Stimulated activated naive CD4-positive, alpha-beta T cell treated with Interleukin-2 at 50 U/mL for 16 hours (primary cell): ENCODE measurements around the gene ID2.

ENCODE experiments used
- DNase-seq: peaks from one replicate; lab custom pipeline; 2025; lab: John Stamatoyannopoulos, UW

ID2 gene

DNA sequence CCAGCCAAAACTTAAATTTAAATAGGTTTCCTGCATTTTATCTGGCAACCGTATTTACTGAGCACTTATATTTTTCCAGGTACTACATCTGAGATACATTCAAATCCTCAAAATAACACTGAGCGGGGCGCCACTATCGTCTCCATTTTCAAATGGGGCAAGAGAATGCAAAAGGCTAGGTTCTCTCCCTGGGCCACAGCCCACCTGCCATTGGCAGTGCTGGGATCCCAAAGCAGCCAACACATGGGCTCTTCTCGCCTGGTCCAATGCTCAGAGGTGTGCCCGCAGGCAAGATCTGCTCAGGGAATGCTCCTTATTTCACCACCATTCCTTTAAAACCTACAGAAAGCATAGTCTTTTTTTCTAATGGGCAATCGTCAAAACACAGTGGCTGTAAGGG is 11.3 kb upstream of the ID2 start:
- no peak for DNase-seq

DNA sequence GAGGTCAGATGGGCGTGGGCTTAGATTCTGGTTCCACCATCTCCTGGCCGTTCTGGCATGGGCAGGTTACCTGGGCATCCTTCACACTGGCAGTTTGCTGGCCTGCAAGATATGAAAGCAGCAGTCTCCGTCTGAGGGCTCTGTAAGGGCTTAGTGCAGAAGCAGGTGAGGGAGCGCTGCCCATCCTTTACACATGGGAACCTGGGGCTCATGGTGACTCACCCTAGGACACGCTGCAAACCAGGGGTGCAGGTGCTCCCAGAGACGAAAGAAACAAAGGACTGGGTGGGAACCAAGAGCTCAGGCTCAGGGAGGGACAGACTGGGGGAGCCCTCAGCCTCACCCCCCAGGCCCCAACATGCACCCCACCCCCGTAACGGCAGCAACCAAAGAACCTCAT is 10.7 kb upstream of the ID2 start:
- DNase-seq: no peak

DNA sequence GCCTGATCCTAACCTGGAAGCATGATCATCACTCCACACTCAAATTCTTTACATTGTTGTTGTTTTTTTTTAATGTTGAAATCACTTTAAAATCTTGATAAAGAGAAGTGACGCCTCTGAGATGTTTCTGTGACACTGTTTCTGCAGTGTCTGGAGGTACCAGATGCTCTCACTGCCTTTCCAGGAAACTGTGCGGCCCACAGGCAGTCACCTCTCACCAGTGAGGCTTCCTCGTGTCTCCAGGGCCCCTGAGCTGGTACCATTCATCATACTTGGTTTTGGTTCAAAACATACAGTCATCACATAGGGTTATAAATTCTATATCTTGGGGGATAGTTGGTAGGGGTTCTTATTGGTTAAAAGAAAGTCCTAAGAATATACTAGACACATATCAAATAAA is 10.1 kb upstream of the ID2 start:
- no peak for DNase-seq

DNA sequence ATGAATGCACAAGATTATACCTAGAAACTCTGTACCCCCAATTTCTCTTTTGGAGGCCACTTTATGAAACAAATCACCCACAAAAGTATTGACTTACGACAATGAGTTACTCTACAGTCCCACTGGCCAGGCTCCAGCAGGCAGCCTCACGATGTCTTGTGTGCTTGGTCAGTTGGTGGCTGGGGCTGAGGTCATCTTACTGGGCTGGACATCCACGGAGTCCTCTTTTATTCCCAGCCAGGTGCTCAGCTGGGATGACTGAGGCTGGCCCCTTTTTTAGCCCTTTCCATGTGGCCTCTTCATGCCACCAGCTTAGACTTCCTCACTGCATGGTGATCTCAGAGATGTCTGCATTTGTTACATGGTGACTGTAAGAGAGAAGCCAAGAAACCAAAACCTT is 8.9 kb upstream of the ID2 start:
- DNase-seq: no peak

DNA sequence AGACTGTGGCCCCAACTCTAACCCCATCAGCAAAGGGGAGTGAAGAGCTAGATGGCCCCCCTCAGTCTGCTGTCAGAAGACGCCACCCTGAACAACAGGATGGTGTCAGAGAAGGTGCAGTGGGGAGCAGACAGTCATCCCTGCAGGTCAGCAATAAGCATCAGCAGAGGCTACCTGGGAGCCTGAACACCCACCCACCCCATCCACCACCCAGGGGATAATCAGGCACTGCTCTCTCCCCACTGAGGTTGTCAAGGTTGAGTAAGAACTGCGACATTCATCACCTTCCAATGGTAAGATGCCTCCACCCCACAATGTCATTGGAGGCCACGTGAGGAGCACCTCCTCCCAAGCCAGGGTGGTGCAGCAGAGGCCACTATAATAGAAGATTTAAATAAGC is 8.5 kb upstream of the ID2 start:
- no peak for DNase-seq

DNA sequence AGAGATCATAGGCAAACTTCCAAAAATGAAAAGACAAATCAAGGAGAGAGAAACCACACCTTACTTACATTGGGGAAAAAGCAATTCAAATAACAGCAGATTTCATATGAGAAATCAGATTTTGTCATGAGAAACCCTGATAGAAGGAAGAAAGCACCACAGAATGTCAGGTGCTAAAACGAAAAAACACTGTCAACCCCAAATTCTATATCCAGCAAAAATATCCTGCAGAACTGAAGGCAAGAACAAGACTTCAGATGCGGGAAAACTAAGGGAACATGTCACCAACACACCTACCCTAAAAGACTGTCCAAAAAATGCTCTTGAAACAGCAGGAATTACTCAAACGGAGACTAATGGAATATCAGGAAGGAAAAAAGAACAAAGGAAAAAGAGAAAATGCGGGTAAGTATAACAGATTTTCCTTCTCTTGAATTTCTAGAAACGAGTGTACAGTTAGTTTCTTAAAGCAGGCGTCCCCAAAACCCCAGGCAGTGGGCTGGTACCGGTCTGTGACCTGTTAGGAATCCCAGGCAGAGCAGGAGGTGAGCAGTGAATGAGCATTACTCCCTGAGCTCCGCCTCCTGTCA is 7.3 kb upstream of the ID2 start:
- no peak for DNase-seq

DNA sequence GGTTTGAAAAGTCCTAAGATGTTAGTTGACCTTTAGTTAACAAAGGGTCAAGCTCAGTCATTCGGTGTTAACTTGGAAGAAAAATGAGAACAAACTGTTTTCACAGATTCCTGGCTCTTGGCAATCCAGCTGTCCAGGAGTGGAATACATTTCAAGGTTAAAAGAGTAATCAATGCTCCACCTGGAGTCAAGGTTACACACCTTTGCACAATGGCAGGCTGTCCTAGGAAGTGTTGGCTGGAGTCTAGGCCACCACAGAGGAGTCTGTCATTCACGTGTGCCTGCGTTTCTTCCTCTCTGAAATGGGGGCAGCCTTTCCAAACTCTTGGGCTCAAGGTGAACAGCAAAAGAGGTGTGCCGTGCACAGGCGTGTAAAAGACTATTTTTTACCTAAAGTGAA is 6.3 kb upstream of the ID2 start:
- DNase-seq: no peak

DNA sequence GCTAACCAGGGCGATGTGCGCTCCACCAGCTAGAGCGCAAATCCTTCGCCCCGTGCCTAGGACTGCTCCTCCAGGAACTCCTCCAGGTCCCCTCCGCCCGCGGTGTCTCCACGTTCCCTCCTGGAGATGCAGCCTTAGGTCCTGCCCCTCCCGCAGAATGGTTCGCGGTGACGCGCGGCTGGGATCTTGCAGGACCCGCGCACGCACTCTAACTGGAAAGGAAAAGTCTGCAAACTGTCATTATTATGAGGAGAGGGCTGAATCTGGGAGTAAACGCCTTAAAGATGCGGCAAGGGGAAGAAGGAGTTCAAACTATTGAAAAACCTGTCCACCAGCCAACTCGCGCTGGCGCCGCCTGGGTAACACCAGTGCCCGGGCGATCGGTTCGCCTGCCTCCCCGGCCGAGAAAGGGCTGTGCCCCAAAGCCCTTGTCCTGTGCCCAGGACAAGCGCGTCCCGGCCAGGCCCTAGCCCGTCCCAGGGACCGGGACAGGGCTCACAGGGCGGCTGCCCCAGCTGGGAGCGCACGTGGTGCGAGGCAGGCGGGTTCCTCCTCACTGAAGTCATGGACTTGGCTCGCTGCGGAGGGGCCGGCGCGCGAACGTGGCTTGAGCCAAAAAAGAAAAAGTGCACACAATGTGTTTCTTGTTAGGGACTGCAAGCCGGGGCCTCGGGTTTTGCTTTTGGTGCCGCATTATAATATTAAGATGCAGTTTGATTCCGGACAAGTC is 5.5 kb upstream of the ID2 start:
- DNase-seq: no peak

DNA sequence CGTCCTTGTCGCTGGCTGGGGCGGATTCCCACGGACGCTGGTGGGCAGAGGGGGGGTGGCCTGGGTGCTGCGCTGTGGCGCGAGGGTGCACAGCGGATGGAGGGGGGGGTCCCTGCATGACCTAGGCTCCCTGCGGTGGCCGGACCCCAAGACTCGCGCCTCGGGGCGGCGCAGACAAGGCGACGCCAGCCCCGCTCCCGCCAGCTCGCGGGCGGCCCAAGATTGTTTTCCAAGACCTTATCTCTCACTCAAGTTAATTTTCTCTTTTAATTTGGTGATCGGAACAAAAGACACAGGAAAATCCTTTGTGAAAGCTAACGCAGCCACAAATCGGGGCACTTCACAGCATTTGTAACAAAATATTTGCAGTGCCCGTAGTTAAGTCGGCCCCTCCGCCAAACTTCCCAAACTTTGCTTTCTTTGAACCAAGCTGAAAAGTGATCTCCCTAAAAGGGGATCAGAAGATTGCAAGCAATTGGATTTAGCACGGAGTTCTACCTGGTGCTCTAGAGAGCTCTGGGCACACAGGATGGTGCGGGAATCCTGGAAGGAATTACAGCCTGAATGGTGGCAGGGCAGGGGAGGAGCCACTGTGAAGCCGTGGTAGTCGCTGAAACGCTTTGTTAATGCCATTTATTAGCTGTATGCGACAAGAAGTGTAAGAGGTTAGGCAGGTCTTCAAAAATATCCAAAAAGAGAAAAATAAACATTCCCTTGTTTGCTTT is 4.8 kb upstream of the ID2 start:
- DNase-seq: no peak

DNA sequence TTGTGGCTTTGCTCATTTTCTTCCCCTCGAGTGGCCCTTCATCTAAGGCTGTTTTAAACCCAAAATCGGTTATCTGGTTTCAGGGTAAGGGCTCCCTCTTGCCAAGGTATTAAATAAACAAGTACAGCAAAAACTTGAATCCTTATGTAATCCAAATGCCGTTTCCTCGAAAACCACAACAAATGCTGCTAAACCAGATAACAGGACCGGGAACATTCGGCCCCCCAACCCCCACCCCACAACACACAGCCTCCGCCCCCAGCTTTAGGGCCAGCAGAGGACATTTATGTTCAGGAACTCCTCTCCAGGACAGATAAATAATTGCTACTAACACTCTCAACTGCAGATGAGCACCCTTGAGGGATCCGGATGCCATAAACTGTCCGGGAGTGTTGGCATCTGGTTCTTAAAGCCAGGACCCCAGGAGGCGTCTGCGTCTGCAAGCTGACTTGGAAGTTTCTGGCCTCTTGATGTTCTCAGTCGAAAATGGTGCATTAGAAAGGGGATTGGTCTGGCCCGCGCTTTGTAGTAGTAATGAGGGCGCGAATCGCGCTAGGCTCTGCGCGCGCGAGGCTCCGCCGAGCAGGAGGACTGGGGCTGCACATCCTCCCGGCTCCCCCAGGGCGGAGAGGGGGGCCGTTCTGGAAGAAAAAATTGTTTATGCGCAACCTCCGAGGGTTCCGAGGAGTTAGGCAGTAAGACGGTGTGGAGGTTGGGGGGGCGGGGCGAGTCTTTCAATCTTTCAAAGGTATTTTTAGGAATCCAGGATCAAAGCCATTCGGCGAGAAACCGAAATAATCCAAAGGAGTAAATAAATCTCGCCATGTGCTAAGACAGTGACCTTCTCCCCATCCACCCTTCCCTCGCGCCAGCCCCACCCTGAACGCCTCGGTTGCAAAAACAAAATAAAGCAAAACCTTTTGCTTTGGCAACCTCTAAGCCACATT is 3.9 kb upstream of the ID2 start:
- DNase-seq: peak; percentile 15

DNA sequence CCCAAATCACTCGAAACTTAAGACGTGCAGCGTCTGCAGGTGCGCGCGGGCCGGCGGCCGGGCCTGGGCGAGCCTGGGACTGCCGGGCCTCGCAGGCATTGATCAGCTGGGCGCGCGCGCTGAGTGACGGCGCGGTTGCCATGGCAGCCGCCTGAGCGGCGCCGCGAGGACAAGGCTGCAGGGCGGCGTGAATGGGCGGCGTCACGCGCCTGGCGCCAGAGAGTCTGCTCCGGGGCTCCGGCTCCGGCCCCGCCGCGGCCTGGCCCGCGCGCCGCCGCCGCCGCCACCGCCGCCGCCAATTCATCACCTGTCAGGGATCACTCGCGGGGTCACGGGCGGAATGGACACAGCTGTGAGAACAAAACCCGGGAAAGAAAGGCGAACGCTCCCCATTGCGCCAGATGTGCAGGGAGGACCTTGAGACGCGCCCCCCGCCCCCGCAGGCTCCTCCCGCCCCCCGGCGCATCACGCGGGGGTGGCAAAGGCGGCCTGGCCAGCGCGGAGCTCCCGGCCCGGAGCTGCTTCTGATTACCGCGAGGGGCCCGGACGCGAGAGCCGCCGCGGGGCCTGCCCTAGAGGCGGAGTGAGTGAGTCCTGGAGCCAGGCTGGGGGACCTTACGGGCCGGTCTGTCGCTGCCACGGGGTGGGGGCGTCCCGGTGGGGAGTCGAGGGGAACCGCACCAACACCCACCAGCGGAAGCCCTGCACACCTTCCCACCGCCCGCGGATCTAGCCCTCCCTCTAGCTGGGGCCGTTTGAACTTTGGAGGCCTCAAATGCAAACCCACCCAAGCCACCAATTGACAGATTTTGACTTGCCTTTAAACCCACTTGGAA is 2.9 kb upstream of the ID2 start:
- DNase-seq: peak; percentile 78

DNA sequence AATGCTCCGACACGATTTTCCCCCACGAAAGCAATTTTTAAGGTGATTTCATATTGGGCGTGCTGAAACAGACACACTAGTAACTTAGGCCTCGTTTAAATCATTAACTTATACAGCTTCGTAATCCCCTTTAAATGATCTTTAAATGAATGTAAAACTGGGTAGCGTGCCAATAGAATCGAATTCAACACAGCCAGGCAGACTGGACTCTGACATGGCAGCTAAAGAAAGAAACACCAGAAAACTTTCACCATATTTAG is 2.4 kb upstream of the ID2 start:
- DNase-seq: no peak

DNA sequence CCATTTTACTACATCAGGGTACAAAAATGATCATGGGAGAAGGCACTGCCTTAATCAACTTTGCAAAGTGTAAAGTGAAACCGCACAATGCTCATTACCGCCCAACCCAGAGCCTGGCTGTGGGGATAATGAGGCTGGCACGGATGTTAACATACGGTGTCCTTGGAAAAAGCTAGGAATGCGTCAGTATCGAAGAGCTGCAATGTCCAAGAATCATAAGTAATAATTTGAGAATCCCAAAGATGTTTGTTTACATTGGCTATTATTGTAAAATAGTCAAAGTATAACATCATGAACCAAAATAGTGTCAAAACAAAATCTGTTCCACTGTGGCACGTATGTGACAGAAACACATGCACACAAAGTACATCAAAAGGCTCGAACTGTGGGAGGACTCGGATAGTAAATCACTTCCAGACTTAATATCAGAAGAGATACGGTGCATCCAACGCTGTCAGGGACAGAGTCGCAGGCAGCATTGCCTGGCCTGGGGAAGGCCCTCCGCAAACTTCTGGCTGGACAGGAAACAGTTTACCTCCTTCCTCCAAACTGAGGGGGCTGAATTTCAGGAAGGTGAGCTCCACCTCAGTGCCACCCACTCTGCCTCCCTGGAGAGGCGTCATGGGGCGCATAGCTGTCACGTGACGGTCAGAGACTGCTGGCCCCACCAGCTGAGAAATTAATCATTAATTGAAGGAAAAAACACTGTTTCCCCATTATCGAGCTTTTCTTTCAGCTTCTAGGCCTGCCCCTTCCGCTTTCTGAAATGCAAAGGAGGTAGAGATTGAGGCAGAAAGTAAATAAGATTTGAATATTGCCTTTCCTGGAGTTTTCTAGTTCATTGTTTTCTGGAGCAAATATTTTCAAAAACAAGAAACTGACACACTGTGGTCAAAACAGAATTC is 1.8 kb upstream of the ID2 start:
- DNase-seq: no peak

DNA sequence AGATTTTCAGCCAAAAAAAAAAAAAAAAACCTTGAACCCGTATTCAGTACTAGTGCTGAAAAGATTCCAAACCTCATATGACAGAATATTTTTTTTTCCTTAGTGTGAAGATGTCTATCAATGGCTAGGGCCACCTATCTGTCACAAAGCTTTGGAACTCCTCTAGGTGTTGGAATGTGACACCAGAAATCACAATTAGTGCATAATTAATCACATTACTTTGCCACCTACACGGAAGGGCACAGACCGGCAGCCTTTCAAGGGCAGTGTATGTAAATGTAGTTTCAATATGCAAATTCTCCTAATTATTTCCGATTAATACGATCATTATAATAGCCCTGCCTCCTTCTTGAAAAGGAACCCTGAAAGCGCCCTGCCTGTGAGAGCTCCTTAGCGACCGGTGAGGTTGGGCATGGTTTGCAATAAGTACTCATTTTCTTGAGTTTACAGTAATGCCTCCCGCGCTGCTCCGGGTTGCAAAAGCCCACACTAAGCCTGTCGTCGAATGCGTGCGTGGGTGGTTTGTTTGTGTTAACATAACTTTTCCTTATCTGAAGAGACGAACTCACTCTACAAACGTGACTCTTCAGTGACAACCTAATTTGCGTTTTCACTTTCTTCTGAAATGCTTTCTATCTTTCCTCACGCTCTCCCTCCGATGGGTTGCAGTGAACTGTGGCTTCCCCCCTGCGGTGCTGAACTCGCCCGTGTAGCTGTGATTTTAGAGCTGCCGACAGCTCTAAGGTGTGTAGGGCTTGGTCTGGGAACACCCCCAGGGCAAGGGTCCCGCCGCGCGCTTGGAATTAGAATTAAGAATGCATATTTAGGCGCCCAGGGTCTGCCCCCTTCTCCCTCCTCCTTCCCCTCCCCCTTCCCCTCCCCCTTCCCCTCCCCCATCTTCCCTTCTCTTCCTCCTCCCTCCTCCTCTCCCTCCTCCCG is 765 bp upstream of the ID2 start:
- DNase-seq: peak; percentile 94

DNA sequence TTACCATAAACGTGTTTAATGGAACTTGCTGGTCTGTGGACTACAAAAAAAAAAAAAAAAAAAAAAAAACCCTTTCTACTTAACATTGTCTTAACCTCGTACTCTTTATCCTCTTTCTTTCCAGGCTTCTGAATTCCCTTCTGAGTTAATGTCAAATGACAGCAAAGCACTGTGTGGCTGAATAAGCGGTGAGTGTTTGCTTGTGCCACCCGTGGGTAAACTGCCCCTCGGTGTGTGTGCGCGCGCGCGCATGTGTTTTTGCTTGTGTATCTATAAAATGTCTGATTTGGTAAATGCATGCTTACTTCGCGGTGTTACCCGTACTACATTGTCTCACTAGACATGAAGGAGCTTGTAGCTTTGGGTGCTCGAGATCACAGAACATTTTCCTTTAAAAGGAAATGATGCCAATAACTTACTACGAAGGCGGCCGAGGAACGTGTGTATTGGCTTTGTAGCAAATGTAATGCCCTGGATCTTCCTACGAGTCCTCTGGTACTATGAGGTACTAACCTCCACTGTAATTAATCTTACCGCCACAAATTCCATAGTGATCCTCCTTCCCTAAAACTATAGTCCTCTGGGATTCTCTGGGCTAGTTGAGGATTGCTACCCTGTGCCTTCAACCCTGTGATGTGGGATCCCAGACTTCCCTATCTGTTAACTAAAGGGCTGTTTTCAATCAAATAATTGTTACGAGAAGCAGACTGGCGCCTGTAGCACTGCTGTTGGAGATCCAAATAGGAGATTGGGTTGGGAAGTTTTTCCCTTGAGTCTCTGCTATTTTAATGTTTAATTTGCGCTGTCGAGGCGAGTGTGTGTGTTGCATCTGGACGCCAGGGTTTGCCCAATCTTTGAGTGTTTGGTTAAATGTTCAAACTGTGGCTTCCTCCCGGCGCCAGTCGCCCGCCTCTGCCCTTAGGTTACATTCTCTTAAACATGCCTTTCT is 1.1 kb downstream of the ID2 start:
- DNase-seq: peak; percentile 33

DNA sequence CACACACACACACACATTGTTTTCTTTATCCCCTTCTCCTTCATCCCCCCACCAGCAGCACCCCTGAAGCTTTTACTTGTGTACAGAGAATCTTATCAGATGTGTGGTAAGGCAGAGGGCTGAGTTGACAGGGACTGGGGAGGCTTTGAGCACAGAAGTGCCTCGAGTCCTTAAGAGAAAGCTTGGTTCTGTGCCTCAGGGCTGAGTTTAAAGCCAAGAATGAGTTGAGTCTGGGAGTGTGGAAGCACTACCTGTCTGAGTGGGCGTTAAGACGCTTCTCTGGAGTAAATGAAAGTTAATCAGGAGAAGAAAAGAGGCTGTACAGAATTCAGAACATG is 2.7 kb downstream of the ID2 start:
- DNase-seq: peak; percentile 44

DNA sequence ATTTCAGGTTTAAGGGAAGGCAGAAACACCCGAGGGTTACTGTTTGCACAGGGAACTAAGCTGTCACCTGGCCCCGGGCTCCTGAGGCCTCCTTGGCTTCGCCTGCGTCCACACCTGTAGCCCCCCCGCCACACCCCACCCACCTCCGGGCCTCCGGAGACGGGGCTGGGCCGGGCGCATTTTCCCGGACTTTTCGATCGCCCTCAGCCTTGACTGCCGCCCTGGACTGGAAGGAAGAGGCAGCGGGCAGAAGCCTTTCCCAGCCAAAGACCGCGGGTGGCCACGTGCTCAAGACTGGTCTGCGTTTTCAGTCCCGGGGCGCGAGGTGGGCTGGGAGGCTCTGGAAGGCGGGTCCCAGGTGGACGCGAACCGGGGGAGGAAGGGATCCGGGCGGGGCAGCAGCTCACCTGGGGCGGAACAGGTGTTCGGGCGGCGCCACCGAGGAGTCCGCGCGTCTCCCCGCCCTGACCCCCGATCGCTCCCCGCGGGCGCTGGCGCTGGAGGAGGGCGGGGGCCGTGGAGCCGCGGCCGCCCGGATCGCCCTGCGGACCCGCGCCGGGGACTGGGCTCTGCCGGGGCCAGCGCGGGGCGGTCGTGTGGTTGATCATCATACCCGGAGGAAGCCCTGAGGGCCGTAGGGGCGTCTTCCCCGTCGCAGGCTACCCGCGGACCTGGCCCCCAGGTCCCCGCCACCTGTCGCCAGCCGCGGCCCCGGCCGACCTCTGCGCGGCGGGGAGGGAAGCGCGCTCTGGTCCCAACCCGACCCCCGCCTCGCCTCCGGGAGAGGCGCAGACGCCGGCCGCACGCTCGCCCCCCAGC is 3.2 kb downstream of the ID2 start:
- peak; percentile 37 for DNase-seq
